Measurements from ENCODE around the gene DAAM2.

Gene DAAM2

DNA sequence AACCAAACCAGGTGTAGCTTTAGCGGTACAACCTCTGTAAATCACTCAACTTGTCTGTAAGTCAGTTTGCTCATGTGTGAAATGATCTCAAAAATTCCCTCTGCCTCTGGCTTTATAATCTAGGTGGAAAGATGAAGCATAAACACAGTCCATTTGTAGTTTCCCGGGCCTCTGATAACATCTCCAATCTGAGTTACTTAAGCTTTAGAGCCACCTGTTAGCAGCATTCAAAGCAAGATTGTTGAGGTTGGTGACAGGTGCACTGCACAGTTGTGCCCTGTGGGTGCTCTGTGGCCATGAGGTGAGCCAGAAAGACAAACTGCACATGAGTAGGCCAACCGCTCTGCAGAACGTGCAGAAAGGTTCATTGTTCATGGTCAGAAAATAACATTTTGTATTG lies 88.4 kb downstream of the DAAM2 start:
- TF ChIP-seq, protein P1, sequence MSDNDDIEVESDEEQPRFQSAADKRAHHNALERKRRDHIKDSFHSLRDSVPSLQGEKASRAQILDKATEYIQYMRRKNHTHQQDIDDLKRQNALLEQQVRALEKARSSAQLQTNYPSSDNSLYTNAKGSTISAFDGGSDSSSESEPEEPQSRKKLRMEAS (IDR thresholded peaks at IDR 0.05) = no peak
- TF ChIP-seq TCF12 (IDR thresholded peaks at IDR 0.05; ENCODE audit: low read depth) (no peak), TEAD4 (IDR thresholded peaks at IDR 0.05) (no peak), CEBPB (IDR thresholded peaks at IDR 0.05) (no peak), CREB1 (IDR thresholded peaks at IDR 0.05; ENCODE audit: low read depth) (no peak), EGR1 (IDR thresholded peaks at IDR 0.05) (no peak), EP300 (IDR thresholded peaks at IDR 0.05; ENCODE audit: borderline replicate concordance) (no peak), FOXM1 (IDR thresholded peaks at IDR 0.05; ENCODE audit: borderline replicate concordance, low read depth) (no peak), RAD21 (IDR thresholded peaks at IDR 0.05; ENCODE audit: low read depth) (no peak), NFIC (IDR thresholded peaks at IDR 0.05) (no peak), YY1 (IDR thresholded peaks at IDR 0.05; ENCODE audit: low read depth) (no peak)
- TF ChIP-seq, protein P2, sequence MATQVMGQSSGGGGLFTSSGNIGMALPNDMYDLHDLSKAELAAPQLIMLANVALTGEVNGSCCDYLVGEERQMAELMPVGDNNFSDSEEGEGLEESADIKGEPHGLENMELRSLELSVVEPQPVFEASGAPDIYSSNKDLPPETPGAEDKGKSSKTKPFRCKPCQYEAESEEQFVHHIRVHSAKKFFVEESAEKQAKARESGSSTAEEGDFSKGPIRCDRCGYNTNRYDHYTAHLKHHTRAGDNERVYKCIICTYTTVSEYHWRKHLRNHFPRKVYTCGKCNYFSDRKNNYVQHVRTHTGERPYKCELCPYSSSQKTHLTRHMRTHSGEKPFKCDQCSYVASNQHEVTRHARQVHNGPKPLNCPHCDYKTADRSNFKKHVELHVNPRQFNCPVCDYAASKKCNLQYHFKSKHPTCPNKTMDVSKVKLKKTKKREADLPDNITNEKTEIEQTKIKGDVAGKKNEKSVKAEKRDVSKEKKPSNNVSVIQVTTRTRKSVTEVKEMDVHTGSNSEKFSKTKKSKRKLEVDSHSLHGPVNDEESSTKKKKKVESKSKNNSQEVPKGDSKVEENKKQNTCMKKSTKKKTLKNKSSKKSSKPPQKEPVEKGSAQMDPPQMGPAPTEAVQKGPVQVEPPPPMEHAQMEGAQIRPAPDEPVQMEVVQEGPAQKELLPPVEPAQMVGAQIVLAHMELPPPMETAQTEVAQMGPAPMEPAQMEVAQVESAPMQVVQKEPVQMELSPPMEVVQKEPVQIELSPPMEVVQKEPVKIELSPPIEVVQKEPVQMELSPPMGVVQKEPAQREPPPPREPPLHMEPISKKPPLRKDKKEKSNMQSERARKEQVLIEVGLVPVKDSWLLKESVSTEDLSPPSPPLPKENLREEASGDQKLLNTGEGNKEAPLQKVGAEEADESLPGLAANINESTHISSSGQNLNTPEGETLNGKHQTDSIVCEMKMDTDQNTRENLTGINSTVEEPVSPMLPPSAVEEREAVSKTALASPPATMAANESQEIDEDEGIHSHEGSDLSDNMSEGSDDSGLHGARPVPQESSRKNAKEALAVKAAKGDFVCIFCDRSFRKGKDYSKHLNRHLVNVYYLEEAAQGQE (IDR thresholded peaks at IDR 0.05; ENCODE audit: low read depth) = no peak

DNA sequence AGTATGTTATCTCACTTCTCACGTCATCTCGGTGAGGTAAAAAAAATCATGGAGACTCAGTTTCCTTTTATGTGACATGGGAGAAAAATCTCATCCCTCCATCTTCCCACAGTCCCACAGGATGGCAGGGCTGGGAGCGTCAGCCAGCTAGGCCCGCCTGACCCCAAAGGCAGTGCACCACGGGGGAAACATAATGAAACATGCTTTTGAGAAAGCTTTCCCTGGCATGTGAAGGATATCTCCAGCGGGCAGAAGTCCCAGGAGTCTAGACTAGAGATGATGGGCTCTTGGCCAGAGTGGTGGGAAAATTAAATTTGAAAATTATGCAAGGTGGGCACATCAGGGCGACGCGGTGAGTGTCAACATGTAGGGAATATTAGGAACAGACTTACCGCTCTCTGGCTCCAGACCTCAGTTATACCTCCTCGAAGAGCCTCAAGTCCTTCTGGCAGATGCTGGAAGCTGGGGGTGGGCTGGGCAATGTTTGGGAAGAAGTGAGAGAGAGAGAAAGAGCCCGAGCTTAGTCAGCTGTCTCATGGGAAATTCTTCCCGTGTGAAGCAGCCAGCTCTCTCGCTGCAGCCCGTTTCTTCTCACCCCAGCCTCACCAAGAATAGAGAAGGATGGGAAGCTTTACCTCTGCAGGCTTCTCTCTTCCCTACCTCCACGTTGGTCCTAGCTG lies 89.8 kb downstream of the DAAM2 start:
- no peak for TF ChIP-seq EP300 (IDR thresholded peaks at IDR 0.05; ENCODE audit: borderline replicate concordance)

DNA sequence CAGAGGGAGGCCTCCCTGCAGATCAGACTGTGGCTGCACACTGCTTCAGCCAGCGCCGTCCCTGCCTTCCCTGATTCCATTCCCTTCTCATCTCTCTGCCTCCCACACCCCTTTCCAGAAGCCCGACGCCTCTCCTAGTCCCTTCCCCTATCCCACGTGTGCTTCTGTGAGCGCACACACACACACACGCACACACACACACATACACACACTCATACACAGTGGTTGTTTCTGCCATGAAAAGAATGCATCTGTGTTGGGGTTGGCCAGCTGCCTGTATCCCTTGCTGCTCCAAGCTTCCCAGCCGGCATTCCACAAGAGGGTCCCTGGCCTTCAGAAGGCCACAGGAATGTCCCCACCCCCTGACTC lies 90.3 kb downstream of the DAAM2 start:
- TF ChIP-seq FOXM1 (IDR thresholded peaks at IDR 0.05; ENCODE audit: borderline replicate concordance, low read depth) = no peak
- no peak for TF ChIP-seq EGR1 (IDR thresholded peaks at IDR 0.05)
- no peak for TF ChIP-seq RAD21 (IDR thresholded peaks at IDR 0.05; ENCODE audit: low read depth)
- TF ChIP-seq TAF1 (IDR thresholded peaks at IDR 0.05; ENCODE audit: low read depth) = no peak
- TF ChIP-seq CREB1 (IDR thresholded peaks at IDR 0.05; ENCODE audit: low read depth) = no peak

DNA sequence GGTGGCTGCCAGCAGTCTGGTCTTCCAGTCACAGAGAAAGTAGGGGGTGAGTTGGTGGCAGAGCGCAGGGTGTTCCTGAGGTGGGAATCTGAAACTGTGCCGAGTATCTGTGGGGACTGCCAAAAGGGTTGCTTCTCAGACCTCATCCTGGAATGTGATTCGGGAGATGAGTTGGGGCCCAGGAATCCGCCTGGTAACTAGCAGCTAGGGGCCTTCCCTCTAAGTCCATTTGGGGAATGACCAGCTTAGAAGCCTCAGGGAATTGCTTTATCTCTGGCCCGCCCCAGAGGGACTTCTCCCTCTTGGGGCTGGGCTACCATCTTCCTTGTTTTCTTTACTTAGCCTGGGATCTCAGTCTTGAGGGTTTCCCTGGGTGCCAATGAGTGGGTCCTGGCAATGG lies 92.5 kb downstream of the DAAM2 start:
- no peak for TF ChIP-seq TEAD4 (IDR thresholded peaks at IDR 0.05)
- no peak for TF ChIP-seq CREB1 (IDR thresholded peaks at IDR 0.05; ENCODE audit: low read depth)

DNA sequence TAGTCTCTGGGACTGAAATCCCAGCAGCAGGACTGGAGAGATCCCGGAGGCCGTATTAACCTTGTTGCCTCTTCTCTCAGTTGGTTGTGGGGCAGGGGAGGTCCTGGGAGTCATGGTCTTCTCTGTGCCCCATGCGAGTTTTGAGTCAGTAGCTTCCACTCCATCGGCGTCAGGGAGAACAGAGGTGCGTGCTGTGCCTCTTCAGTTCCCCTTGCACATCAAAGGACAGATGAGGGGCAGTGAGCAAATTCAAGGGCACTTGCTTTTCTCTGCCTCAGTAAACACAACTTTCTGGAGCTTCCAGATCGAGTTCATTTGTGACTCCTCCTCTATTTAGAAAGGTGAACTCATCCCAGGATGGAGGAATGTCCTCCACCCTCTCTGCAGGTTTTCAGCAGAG lies 93.5 kb downstream of the DAAM2 start:
- TF ChIP-seq CEBPB (IDR thresholded peaks at IDR 0.05) (no peak), TCF12 (IDR thresholded peaks at IDR 0.05; ENCODE audit: low read depth) (no peak), ZBTB7A (IDR thresholded peaks at IDR 0.05; ENCODE audit: low read depth) (no peak), EGR1 (IDR thresholded peaks at IDR 0.05) (no peak)

DNA sequence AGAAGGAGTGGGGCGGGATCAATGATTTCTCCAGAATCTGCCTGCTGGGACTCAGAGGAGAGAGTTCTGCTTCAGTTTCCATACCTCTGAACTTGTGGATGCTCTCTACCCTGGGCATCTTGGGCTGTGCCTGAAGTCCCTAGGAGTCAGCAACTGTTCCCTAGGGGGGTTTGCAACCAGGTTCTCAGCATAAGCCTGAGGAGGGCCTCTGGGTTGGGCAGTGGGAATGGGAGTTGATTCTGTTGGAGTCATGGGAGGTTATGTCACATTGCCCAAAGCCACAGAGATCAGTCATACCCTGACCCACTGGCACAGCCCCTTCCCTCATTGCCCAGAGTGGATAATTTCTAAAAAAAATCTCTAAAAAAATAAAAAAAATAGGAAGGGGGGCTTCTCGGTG lies 94.7 kb downstream of the DAAM2 start:
- no peak for TF ChIP-seq RAD21 (IDR thresholded peaks at IDR 0.05; ENCODE audit: low read depth)
- no peak for TF ChIP-seq TCF12 (IDR thresholded peaks at IDR 0.05; ENCODE audit: low read depth)
- TF ChIP-seq, protein P1 (IDR thresholded peaks at IDR 0.05) = no peak
- no peak for TF ChIP-seq TEAD4 (IDR thresholded peaks at IDR 0.05)
- no peak for TF ChIP-seq NFIC (IDR thresholded peaks at IDR 0.05)
- TF ChIP-seq FOXM1 (IDR thresholded peaks at IDR 0.05; ENCODE audit: borderline replicate concordance, low read depth) = no peak
- no peak for TF ChIP-seq EGR1 (IDR thresholded peaks at IDR 0.05)
- no peak for TF ChIP-seq EP300 (IDR thresholded peaks at IDR 0.05; ENCODE audit: borderline replicate concordance)
- TF ChIP-seq CREB1 (IDR thresholded peaks at IDR 0.05; ENCODE audit: low read depth) = no peak
- TF ChIP-seq, protein P3, sequence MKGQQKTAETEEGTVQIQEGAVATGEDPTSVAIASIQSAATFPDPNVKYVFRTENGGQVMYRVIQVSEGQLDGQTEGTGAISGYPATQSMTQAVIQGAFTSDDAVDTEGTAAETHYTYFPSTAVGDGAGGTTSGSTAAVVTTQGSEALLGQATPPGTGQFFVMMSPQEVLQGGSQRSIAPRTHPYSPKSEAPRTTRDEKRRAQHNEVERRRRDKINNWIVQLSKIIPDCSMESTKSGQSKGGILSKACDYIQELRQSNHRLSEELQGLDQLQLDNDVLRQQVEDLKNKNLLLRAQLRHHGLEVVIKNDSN (IDR thresholded peaks at IDR 0.05) = no peak
- no peak for TF ChIP-seq TAF1 (IDR thresholded peaks at IDR 0.05; ENCODE audit: low read depth)
- no peak for TF ChIP-seq YY1 (IDR thresholded peaks at IDR 0.05; ENCODE audit: low read depth)
- TF ChIP-seq ZBTB7A (IDR thresholded peaks at IDR 0.05; ENCODE audit: low read depth) = no peak
- TF ChIP-seq, protein P2 (IDR thresholded peaks at IDR 0.05; ENCODE audit: low read depth) = no peak

DNA sequence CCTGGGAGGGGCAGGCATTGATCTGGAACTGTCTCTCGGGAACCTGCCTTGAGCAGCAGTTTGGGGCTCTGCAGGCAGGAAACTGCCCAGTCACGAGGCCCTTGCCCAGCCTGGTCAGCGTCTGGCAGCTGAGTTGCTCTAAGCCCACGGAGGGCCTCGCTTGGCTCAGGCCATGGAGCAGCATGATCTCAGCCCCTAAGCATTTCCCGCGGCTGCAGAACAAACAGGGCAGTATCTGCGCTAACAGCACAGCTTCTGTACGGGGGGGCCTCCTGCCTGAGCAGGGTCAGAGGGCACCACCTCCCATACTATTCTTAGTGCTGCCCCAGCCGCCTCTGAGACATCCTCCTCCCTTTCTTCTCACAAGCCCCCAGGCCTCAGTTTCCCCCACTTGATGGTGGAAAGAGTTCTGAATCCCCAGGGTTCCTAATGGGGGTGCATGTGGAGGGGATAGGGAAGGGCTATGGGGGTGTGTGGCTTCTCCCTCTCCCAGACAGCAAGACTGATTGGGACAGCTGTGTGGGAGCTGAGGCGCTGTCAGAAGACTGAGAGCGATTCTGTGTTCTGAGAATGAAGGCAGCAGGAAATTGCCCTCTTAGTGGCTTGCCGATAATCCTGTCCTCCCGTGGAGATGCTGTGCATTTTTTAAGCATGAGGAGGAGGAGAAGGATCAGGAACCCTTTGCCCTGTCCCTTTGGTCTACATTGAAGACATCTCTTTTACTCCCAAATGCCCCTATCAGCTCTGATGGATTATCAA lies 95.7 kb downstream of the DAAM2 start:
- TF ChIP-seq, protein P3 (IDR thresholded peaks at IDR 0.05) = 0 out of 2 replicates have a peak, but pooled peaks have one; percentile 35
- TF ChIP-seq, protein P1 (IDR thresholded peaks at IDR 0.05) = 0 out of 2 replicates have a peak, but pooled peaks have one; percentile 34
- TF ChIP-seq TCF12 (IDR thresholded peaks at IDR 0.05; ENCODE audit: low read depth) = no peak
